Measurements from ENCODE around the gene KCNQ1OT1.

- TF ChIP-seq CTCF (IDR thresholded peaks at IDR 0.05; ENCODE audit: low read depth, low read length) (no peak), EZH2phosphoT487 (IDR thresholded peaks at IDR 0.05; ENCODE audit: low read depth) (no peak)
Observed at GRCh38 chr11:2715716-2716350, 16.0 kb upstream of the KCNQ1OT1 start.

Data from OCI-LY3 (cell line).